Vagina (tissue), 2 donors: ENCODE data around the gene TM7SF3. TPM values are rescaled to one million over a fixed set of nuclear protein-coding genes. Genes with fewer than 3 reads are reported as not detected.

ENCODE experiments used
- DNase-seq, 2 donors: peaks; one replicate each; pipeline ENCODE4 v3.0.0-alpha.2; 2017; ENCODE audit errors: extremely low spot score in 2 of 2
- H3K27ac ChIP-seq: fragments of 200-600 bp; sonication (generic); one replicate; pipeline ENCODE4 v1.5.1; 2019
- H3K27me3 ChIP-seq: fragments of 200-600 bp; sonication (generic); one replicate; pipeline ENCODE4 v1.5.1; 2019
- H3K36me3 ChIP-seq, 2 donors: fragments of 200-600 bp; sonication (generic); one replicate each; pipeline ENCODE4 v1.5.1; 2017 to 2019
- H3K4me1 ChIP-seq: fragments of 200-600 bp; sonication (generic); one replicate; pipeline ENCODE4 v1.5.1; 2019
- H3K4me3 ChIP-seq, 2 donors: fragments of 200-600 bp; sonication (generic); 1 replicate in 1 of 2; 2 replicates in 1 of 2; pipeline ENCODE4 v1.5.1; 2016 to 2019
- H3K9me3 ChIP-seq: fragments of 200-600 bp; sonication (generic); one replicate; pipeline ENCODE4 v1.5.1; 2019
- CTCF ChIP-seq, 3 experiments: fragments of 450-650 bp in 2 of 3; fragments of 200-600 bp in 1 of 3; sonication (generic) in 1 of 3; IDR thresholded peaks; one replicate each; pipeline ENCODE4 v1.5.1; 2017 to 2019; ENCODE audit warnings: antibody characterized with exemption in 3 of 3, mild to moderate bottlenecking in 2 of 3, moderate library complexity in 2 of 3
- POLR2A ChIP-seq, 2 donors: fragments of 450-650 bp; IDR thresholded peaks; one replicate each; pipeline ENCODE4 v1.6.1; 2017; ENCODE audit warnings: antibody characterized with exemption in 2 of 2, mild to moderate bottlenecking in 2 of 2, moderate library complexity in 2 of 2
- POLR2AphosphoS5 ChIP-seq, 2 donors: sonication (generic); formaldehyde crosslinking; IDR thresholded peaks; one replicate each; pipeline ENCODE4 v1.9.0; 2017; ENCODE audit warnings: antibody characterized with exemption in 2 of 2, mild to moderate bottlenecking in 2 of 2, low read depth in 1 of 2; ENCODE audit not compliant: insufficient read depth in 1 of 2
- intact Hi-C: fragments of 100-400 bp; cut with DNase I; formaldehyde crosslinking; loops from one replicate; pipeline ENCODE4 v1.15.1; 2023
- total RNA-seq: library from RNA; depleted of rRNA; stranded (reverse); fragments of >200 nt; gene quantifications from one replicate; pipeline ENCODE4 v1.2.3, GENCODE V29; 2016

Gene TM7SF3
- total RNA-seq, 1 donor from 2014 or later: 65.3 TPM

DNA sequence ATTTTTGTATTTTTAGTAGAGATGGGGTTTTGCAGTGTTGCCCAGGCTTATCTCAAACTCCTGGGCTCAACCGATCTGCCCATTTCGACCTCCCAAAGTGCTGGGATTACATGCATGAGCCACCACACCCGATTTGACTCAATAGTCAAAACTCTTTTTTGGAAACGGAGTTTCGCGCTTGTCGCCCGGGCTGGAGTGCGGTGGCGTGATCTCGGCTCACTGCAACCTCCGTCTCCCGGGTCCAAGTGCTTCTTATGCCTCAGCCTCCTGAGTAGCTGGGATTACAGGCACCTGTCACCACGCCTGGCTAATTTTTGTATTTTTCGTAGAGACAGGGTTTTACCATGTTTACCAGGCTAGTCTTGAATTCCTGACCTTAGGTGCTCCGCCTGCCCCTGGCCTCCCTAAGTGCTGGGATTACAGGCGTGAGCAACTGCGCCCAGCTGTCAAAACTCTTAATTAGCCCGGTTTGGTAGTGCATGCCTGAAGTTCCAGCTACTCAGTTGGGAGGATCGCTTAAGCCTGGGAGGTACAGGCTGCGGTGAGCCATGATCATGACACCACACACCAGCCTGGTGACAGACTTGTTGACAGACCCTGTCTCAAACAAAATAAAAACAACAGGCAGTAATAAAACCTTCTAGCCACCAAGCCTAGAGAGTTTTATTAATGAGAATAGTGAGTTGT is 20.6 kb upstream of the TM7SF3 start:
- H3K4me1 ChIP-seq: no peaks in the 10 kb centered on the region
- no peaks in the 10 kb centered on the region for H3K27me3 ChIP-seq
- TF ChIP-seq POLR2A (IDR thresholded peaks at IDR 0.05): no peak
- TF ChIP-seq POLR2AphosphoS5 (IDR thresholded peaks at IDR 0.05; ENCODE audit: insufficient read depth in 1 of 2, low read depth in 1 of 2): no peak
- TF ChIP-seq CTCF (IDR thresholded peaks at IDR 0.05): no peak
- DNase-seq: no peak
- H3K9me3 ChIP-seq: no peaks in the 10 kb centered on the region
- H3K4me3 ChIP-seq: no peak overlapping the region
- intact Hi-C loops: no loop called here
- H3K27ac ChIP-seq: no peak overlapping the region
- peaks cover 0 to 36% of the 10 kb centered on the region in 2 donors for H3K36me3 ChIP-seq

DNA sequence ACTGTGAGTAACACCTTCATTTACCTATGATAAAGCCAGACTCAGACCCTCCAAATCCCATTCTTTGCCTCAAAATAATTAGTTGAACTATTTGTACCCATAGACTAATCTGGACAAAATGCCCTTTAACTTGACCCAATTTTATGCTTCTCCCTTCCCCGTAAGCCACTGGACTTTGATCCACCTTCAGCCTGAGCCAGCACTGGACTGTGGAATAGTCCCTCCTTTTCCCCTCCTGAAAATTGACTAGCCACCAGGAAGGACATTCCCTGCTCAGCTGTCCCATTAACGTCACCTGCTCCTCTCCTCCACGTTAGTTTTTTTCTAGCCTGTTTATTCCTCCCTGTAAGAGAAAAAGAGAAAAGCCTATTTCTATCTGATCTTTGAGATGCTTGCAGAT is 18.5 kb upstream of the TM7SF3 start:
- no peak overlapping the region for H3K4me3 ChIP-seq
- H3K27ac ChIP-seq: no peak overlapping the region
- H3K36me3 ChIP-seq: peaks cover 0 to 56% of the 10 kb centered on the region in 2 donors
- TF ChIP-seq POLR2AphosphoS5 (IDR thresholded peaks at IDR 0.05; ENCODE audit: insufficient read depth in 1 of 2, low read depth in 1 of 2) (no peak), POLR2A (IDR thresholded peaks at IDR 0.05) (no peak), CTCF (IDR thresholded peaks at IDR 0.05) (no peak)
- H3K4me1 ChIP-seq: no peaks in the 10 kb centered on the region
- intact Hi-C loops: no loop called here
- no peak for DNase-seq
- no peaks in the 10 kb centered on the region for H3K27me3 ChIP-seq
- no peaks in the 10 kb centered on the region for H3K9me3 ChIP-seq

GRCh38 chr12:27031531-27031930 is 17.3 kb upstream of the TM7SF3 start:
- no peaks in the 10 kb centered on the region for H3K9me3 ChIP-seq
- H3K27ac ChIP-seq: no peak overlapping the region
- DNase-seq: no peak
- TF ChIP-seq CTCF (IDR thresholded peaks at IDR 0.05): no peak
- no peak for TF ChIP-seq POLR2AphosphoS5 (IDR thresholded peaks at IDR 0.05; ENCODE audit: insufficient read depth in 1 of 2, low read depth in 1 of 2)
- TF ChIP-seq POLR2A (IDR thresholded peaks at IDR 0.05): no peak
- peaks cover 0 to 66% of the 10 kb centered on the region in 2 donors for H3K36me3 ChIP-seq
- H3K4me3 ChIP-seq: no peak overlapping the region
- H3K4me1 ChIP-seq: no peaks in the 10 kb centered on the region
- intact Hi-C loops: no loop called here
- no peaks in the 10 kb centered on the region for H3K27me3 ChIP-seq

- Histone ChIP-seq H3K9me3 (no peaks in the 10 kb centered on the region), H3K4me3 (no peak overlapping the region), H3K4me1 (peaks cover 28% of the 10 kb centered on the region), H3K27me3 (no peaks in the 10 kb centered on the region), H3K27ac (no peak overlapping the region), H3K36me3 (peaks cover 0 to 46% of the 10 kb centered on the region in 2 donors)
- no peak for DNase-seq
- intact Hi-C loops: loop anchor here (10.0 kb wide), 2 partner anchors 219 to 279 kb away; partner anchors contain the start of gene STK38L
- TF ChIP-seq POLR2A (IDR thresholded peaks at IDR 0.05): no peak
- TF ChIP-seq POLR2AphosphoS5 (IDR thresholded peaks at IDR 0.05; ENCODE audit: insufficient read depth in 1 of 2, low read depth in 1 of 2): no peak
- no peak for TF ChIP-seq CTCF (IDR thresholded peaks at IDR 0.05)
Observed at GRCh38 chr12:27026257-27026656, 12.1 kb upstream of the TM7SF3 start.

GRCh38 chr12:27025116-27025515 is 10.9 kb upstream of the TM7SF3 start:
- DNase-seq: no peak
- H3K36me3 ChIP-seq: peaks cover 0 to 34% of the 10 kb centered on the region in 2 donors
- no peaks in the 10 kb centered on the region for H3K27me3 ChIP-seq
- no peak for TF ChIP-seq POLR2AphosphoS5 (IDR thresholded peaks at IDR 0.05; ENCODE audit: insufficient read depth in 1 of 2, low read depth in 1 of 2)
- peaks cover 28% of the 10 kb centered on the region for H3K4me1 ChIP-seq
- no peak overlapping the region for H3K27ac ChIP-seq
- intact Hi-C loops: loop anchor here (10.0 kb wide), 2 partner anchors 220 to 280 kb away; partner anchors contain the start of gene STK38L
- no peaks in the 10 kb centered on the region for H3K9me3 ChIP-seq
- no peak overlapping the region for H3K4me3 ChIP-seq
